Kidney (tissue), 14 donors: ENCODE measurements around the gene EBF4. TPM values are rescaled to one million over a fixed set of nuclear protein-coding genes. Genes with fewer than 3 reads are reported as not detected.

Experiments used
- DNase-seq, 5 donors: peaks; one replicate each; pipeline ENCODE4 v3.0.0-alpha.2; 2013 to 2020
- FAIRE-seq: peaks from 2 replicates; lab custom pipeline; 2012; peaks lifted over from hg19 to GRCh38; lab: Jason Lieb, UNC
- H3K27ac ChIP-seq, 2 donors: one replicate each; pipeline ENCODE4 v1.7.0; 2013; ENCODE audit warnings: low read depth in 2 of 2, low read length in 2 of 2, inconsistent platforms in 1 of 2
- H3K27me3 ChIP-seq: one replicate; pipeline ENCODE4 v1.7.1; 2013; ENCODE audit warnings: low read length, inconsistent platforms; ENCODE audit not compliant: control insufficient read depth, insufficient read depth
- H3K36me3 ChIP-seq, 3 donors: one replicate each; pipeline versions ENCODE4 v1.7.0 to v1.7.1; 2013; ENCODE audit warnings: low read length in 3 of 3, control low read depth in 1 of 3, inconsistent platforms in 1 of 3; ENCODE audit not compliant: insufficient read depth in 3 of 3, control insufficient read depth in 2 of 3
- H3K4me1 ChIP-seq, 3 donors: one replicate each; pipeline versions ENCODE4 v1.7.0 to v1.7.1; 2013; ENCODE audit warnings: low read length in 3 of 3, inconsistent platforms in 1 of 3, low read depth in 1 of 3; ENCODE audit not compliant: control insufficient read depth in 2 of 3, insufficient read depth in 2 of 3
- H3K4me3 ChIP-seq, 3 donors: one replicate each; pipeline versions ENCODE4 v1.7.0 to v1.8.1; 2013; ENCODE audit warnings: low read length in 3 of 3, control low read depth in 1 of 3, inconsistent platforms in 1 of 3
- H3K9ac ChIP-seq, 3 donors: one replicate each; pipeline versions ENCODE4 v1.7.0 to v1.7.1; 2013; ENCODE audit warnings: low read length in 3 of 3, control low read depth in 1 of 3, inconsistent platforms in 1 of 3
- H3K9me3 ChIP-seq, 3 donors: one replicate each; pipeline versions ENCODE4 v1.7.0 to v1.7.1; 2013; ENCODE audit warnings: low read length in 3 of 3, control low read depth in 1 of 3, inconsistent platforms in 1 of 3; ENCODE audit not compliant: control insufficient read depth in 2 of 3, insufficient read depth in 1 of 3
- intact Hi-C: fragments of 100-400 bp; cut with DNase I; formaldehyde crosslinking; loops from one replicate; pipeline ENCODE4 v1.11.1; 2022
- polyA plus RNA-seq: library from polyadenylated mRNA; stranded (reverse); fragments of 350-450 nt; fragmentation: Illumina TruSeq; extraction: RNeasy Lipid Tissue Mini Kit (QIAGEN cat#74804); gene quantifications from one replicate; pipeline ENCODE4 v1.2.3, GENCODE V29; 2014; ENCODE audit warnings: low read depth, low replicate concordance; ENCODE audit not compliant: insufficient read depth
- total RNA-seq: library from RNA; stranded (reverse); fragmentation: NEBNext Ultra II Directional; extraction: Animal tissue kit (Norgen Biotek cat#: 25700); gene quantifications from one replicate; pipeline ENCODE4 v1.2.1, GENCODE V29; 2021
- TF ChIP-seq, protein P1 (sequence below): IDR thresholded peaks from 3 replicates; pipeline ENCODE4 v1.5.1; 2012; ENCODE audit warnings: mild to moderate bottlenecking, moderate library complexity, borderline replicate concordance; ENCODE audit not compliant: insufficient read depth; ENCODE audit errors: extremely low read depth
- donor health status: control.
- donor health status: control.
- donor health status: control.
- donor health status: control.
- donor health status: control.
- donor health status: DM: yes; HTN: yes; CAD: no.
- donor health status: Normal renal cell carcinoma (clear cell type).

EBF4 gene
- total and polyA plus RNA-seq, 2 donors from 2014 or later, result 8.8 to 10.2 TPM

DNA sequence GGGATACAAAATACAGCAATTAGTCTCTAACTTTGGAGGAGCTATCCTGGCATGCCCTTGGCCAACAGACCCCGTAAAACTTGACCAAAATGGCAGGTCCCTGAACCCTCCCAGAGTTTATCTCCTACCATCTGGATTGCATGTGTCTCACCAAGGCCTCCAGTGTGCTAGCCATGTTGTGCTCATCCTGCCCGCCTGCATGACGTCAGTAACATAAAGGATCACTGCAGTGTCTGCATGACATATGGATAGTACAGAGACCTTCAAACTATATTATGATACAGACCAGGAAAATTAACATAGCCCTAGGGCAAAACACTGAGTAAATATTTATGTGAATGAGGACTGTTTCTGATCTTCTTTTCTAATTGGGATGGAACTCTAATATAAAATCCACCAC, 82.6 kb downstream of the EBF4 start:
- TF ChIP-seq, protein P1, sequence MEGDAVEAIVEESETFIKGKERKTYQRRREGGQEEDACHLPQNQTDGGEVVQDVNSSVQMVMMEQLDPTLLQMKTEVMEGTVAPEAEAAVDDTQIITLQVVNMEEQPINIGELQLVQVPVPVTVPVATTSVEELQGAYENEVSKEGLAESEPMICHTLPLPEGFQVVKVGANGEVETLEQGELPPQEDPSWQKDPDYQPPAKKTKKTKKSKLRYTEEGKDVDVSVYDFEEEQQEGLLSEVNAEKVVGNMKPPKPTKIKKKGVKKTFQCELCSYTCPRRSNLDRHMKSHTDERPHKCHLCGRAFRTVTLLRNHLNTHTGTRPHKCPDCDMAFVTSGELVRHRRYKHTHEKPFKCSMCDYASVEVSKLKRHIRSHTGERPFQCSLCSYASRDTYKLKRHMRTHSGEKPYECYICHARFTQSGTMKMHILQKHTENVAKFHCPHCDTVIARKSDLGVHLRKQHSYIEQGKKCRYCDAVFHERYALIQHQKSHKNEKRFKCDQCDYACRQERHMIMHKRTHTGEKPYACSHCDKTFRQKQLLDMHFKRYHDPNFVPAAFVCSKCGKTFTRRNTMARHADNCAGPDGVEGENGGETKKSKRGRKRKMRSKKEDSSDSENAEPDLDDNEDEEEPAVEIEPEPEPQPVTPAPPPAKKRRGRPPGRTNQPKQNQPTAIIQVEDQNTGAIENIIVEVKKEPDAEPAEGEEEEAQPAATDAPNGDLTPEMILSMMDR, result no peak
- Histone ChIP-seq H3K27ac (no peak overlapping the region), H3K9me3 (no peaks in the 10 kb centered on the region), H3K36me3 (no peaks in the 10 kb centered on the region), H3K9ac (no peak overlapping the region), H3K4me1 (no peaks in the 10 kb centered on the region), H3K4me3 (no peak overlapping the region), H3K27me3 (no peaks in the 10 kb centered on the region)
- FAIRE-seq, result no peak
- DNase-seq, result no peak
- intact Hi-C loops, result no loop called here

DNA sequence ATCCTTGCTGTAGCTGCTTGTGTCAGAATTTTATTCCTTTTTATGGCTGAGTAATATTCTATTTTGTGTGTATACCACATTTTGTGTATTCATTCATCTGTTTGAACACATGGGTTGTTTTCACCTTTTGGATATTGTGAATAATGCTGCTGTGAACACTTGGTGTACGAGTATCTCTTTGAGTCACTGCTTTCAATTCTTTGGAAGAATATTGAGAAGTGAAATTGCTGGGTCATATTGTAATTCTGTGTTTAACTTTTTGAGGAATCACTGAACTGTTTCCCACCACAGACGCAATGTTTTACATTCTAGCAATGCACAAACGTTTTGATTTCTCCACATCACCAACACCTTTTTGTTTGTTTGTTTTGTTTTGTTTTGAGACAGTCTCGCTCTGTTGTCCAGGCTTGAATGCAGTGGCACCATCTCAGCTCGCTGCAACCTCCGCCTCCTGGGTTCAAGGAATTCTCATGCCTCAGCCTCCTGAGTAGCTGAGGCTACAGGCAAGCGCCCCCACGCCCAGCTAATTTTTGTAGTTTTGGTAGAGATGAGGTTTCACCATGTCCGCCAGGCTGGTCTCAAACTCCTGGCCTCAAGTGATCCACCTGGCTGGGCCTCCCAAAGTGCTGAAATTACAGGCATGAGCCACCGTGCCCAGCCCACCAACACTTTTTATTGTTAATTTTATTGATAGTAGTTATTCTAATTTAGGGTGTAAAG, 86.2 kb downstream of the EBF4 start:
- Histone ChIP-seq H3K4me1 (no peaks in the 10 kb centered on the region), H3K4me3 (no peak overlapping the region), H3K27me3 (no peaks in the 10 kb centered on the region), H3K27ac (no peak overlapping the region), H3K36me3 (no peaks in the 10 kb centered on the region), H3K9ac (no peak overlapping the region), H3K9me3 (no peaks in the 10 kb centered on the region)
- DNase-seq (no peak), FAIRE-seq (no peak)
- intact Hi-C loops, result no loop called here
- TF ChIP-seq, protein P1, result no peak

DNA sequence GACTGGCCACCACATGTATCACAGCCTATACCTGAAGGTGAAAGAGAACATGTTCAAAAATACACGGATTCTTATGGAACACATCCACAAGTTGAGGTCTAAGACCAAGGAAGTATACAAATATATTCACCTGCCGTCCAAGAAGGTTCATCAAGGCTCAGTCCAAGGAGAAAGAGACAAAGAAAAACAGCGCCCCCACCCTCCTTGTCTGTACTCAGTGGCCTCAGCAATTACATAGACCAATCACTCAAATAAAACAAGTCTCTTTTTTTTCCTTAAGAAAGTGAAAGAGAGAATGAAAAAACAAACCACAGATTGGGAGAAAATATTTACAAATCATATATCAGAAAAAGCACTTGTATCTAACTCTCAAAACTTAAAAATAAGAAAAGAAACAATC, 88.4 kb downstream of the EBF4 start:
- H3K36me3 ChIP-seq, result no peaks in the 10 kb centered on the region
- no peak overlapping the region for H3K4me3 ChIP-seq
- TF ChIP-seq, protein P1, result no peak
- H3K27ac ChIP-seq, result no peak overlapping the region
- H3K27me3 ChIP-seq, result no peaks in the 10 kb centered on the region
- intact Hi-C loops, result no loop called here
- no peaks in the 10 kb centered on the region for H3K4me1 ChIP-seq
- H3K9me3 ChIP-seq, result no peaks in the 10 kb centered on the region
- DNase-seq (no peak), FAIRE-seq (no peak)
- no peak overlapping the region for H3K9ac ChIP-seq
